IMR-90 (cell line): Measurements from ENCODE around the gene TBC1D10B.

ENCODE experiments used
- BHLHE40 ChIP-seq: fragments of 150-350 bp; IDR thresholded peaks from 2 replicates; pipeline ENCODE4 v1.6.1; 2016; ENCODE audit warnings: mild to moderate bottlenecking, low read depth, low read length
- CEBPB ChIP-seq: IDR thresholded peaks from 2 replicates; pipeline ENCODE4 v1.6.1; 2012; ENCODE audit warnings: low read depth, low read length, improper control_type of control experiment
- CTCF ChIP-seq: conservative IDR thresholded peaks from 2 replicates; pipeline ENCODE4 v1.5.1; 2012; ENCODE audit warnings: mild to moderate bottlenecking, low read depth, low read length, improper control_type of control experiment
- FOS ChIP-seq: fragments of 150-350 bp; IDR thresholded peaks from 2 replicates; pipeline ENCODE4 v1.6.1; 2016; ENCODE audit warnings: low read depth, low read length
- MAFK ChIP-seq: IDR thresholded peaks from 2 replicates; pipeline ENCODE4 v1.6.1; 2012; ENCODE audit warnings: low read depth, low read length, improper control_type of control experiment
- MAZ ChIP-seq: IDR thresholded peaks from 2 replicates; pipeline ENCODE4 v1.6.1; 2012; ENCODE audit warnings: low read depth, mild to moderate bottlenecking, low read length, improper control_type of control experiment, moderate library complexity, borderline replicate concordance
- POLR2A ChIP-seq: IDR thresholded peaks from 2 replicates; pipeline ENCODE4 v1.6.1; 2012; ENCODE audit warnings: mild to moderate bottlenecking, low read depth, low read length
- RAD21 ChIP-seq: IDR thresholded peaks from 2 replicates; pipeline ENCODE4 v1.6.1; 2012; ENCODE audit warnings: low read length, improper control_type of control experiment
- RFX5 ChIP-seq: IDR thresholded peaks from 2 replicates; pipeline ENCODE4 v1.8.0; 2012; ENCODE audit warnings: low read depth, mild to moderate bottlenecking, low read length, moderate library complexity
- SMC3 ChIP-seq: fragments of 150-350 bp; IDR thresholded peaks from 2 replicates; pipeline ENCODE4 v1.6.1; 2016; ENCODE audit warnings: low read depth, mild to moderate bottlenecking, antibody characterized with exemption, low read length, moderate library complexity

- TF ChIP-seq CEBPB: no peak
- TF ChIP-seq CTCF: peak; percentile 38
- TF ChIP-seq POLR2A: no peak
- peak; percentile 16 for TF ChIP-seq RAD21
- TF ChIP-seq SMC3: no peak; the same call in 1 of the 2 replicates
- no peak for TF ChIP-seq RFX5
- no peak for TF ChIP-seq MAZ
- TF ChIP-seq FOS: no peak
- TF ChIP-seq BHLHE40: no peak
- no peak for TF ChIP-seq MAFK
Measured at GRCh38 chr16:30395155-30395991, 25.1 kb upstream of the TBC1D10B start, which contains the start of gene ZNF48.
